WTC11 (cell line): ENCODE measurements around the gene HBA2. TPM values are rescaled to one million over a fixed set of nuclear protein-coding genes. Genes with fewer than 3 reads are reported as not detected.
A peak's percentile ranks its signal among the peaks of the same experiment; 100 is the strongest.

ENCODE experiments used
- ATAC-seq: fragments of 200-7000 bp; cut with Tn5 transposase; 2 replicates; pipeline ENCODE4 v1.10.0; 2021; ENCODE audit warnings: mild to moderate bottlenecking, moderate library complexity
- CTCF ChIA-PET: fragments of 300-600 bp; sonication (Branson Sonifier 250); formaldehyde crosslinking; loops from one replicate; lab custom pipeline; 2021; ENCODE audit warnings: antibody characterized with exemption; lab: Charles Lee
- POLR2A ChIA-PET: fragments of 350-600 bp; sonication (Branson Sonifier 250); formaldehyde crosslinking; loops from one replicate; lab custom pipeline; 2021; ENCODE audit warnings: antibody characterized with exemption; lab: Charles Lee
- DNase-seq: peaks from one replicate; pipeline ENCODE4 v3.0.0; 2021; ENCODE audit warnings: low spot score
- H3K27ac Mint-ChIP-seq: 2 replicates; pipeline ENCODE4 v1.8.0; 2021; ENCODE audit warnings: mixed read lengths
- H3K27me3 Mint-ChIP-seq: 2 replicates; pipeline ENCODE4 v1.8.0; 2021; ENCODE audit warnings: low read depth, mild to moderate bottlenecking, moderate library complexity, mixed read lengths
- H3K36me3 Mint-ChIP-seq: 2 replicates; pipeline ENCODE4 v1.8.0; 2021; ENCODE audit warnings: mixed read lengths
- H3K4me1 Mint-ChIP-seq: 2 replicates; pipeline ENCODE4 v1.8.0; 2022; ENCODE audit warnings: mixed read lengths
- H3K4me3 Mint-ChIP-seq: 2 replicates; pipeline ENCODE4 v1.8.0; 2021; ENCODE audit warnings: mild to moderate bottlenecking, moderate library complexity, mixed read lengths
- H3K9me3 Mint-ChIP-seq: 2 replicates; pipeline ENCODE4 v1.8.0; 2021; ENCODE audit warnings: mixed read lengths
- ATF1 ChIP-seq: sonication (generic); formaldehyde crosslinking; IDR thresholded peaks from 2 replicates; pipeline ENCODE4 v1.8.1; 2023; ENCODE audit warnings: mild to moderate bottlenecking, moderate library complexity, missing genetic modification reagents
- CREB1 ChIP-seq: sonication (generic); formaldehyde crosslinking; IDR thresholded peaks from 2 replicates; pipeline ENCODE4 v1.8.0; 2023; ENCODE audit warnings: mild to moderate bottlenecking, missing genetic modification reagents
- E2F5 ChIP-seq: sonication (generic); formaldehyde crosslinking; IDR thresholded peaks from 2 replicates; pipeline ENCODE4 v1.8.1; 2022; ENCODE audit warnings: mild to moderate bottlenecking, moderate library complexity, missing genetic modification reagents
- FOXJ3 ChIP-seq: sonication (generic); formaldehyde crosslinking; IDR thresholded peaks from 2 replicates; pipeline ENCODE4 v1.9.0; 2021; ENCODE audit warnings: missing genetic modification reagents, mild to moderate bottlenecking, borderline replicate concordance
- FOXP4 ChIP-seq: sonication (generic); formaldehyde crosslinking; IDR thresholded peaks from 2 replicates; pipeline ENCODE4 v1.8.0; 2022; ENCODE audit warnings: mild to moderate bottlenecking, missing genetic modification reagents
- IRF1 ChIP-seq: sonication (generic); formaldehyde crosslinking; IDR thresholded peaks from 2 replicates; pipeline ENCODE4 v1.8.0; 2023; ENCODE audit warnings: missing genetic modification reagents
- NFYB ChIP-seq: sonication (generic); formaldehyde crosslinking; conservative IDR thresholded peaks from 2 replicates; pipeline ENCODE4 v1.8.0; 2022; ENCODE audit warnings: low read depth, missing genetic modification reagents
- NR3C1 ChIP-seq: sonication (generic); formaldehyde crosslinking; conservative IDR thresholded peaks from 2 replicates; pipeline ENCODE4 v1.8.1; 2023; ENCODE audit warnings: low read depth, mild to moderate bottlenecking, missing genetic modification reagents
- PRDM15 ChIP-seq: sonication (generic); formaldehyde crosslinking; IDR thresholded peaks from 2 replicates; pipeline ENCODE4 v1.8.0; 2022; ENCODE audit warnings: missing genetic modification reagents
- RELA ChIP-seq: sonication (generic); formaldehyde crosslinking; IDR thresholded peaks from 2 replicates; pipeline ENCODE4 v1.8.1; 2022; ENCODE audit warnings: missing genetic modification reagents, mild to moderate bottlenecking, borderline replicate concordance
- RORB ChIP-seq: fragments of 250-450 bp; sonication (Bioruptor Pico); IDR thresholded peaks from 2 replicates; pipeline ENCODE4 v1.9.0; 2021; ENCODE audit warnings: mild to moderate bottlenecking
- SOX15 ChIP-seq: fragments of 250-450 bp; sonication (Bioruptor Pico); IDR thresholded peaks from 2 replicates; pipeline ENCODE4 v1.9.0; 2021; ENCODE audit warnings: mild to moderate bottlenecking
- TP53 ChIP-seq: sonication (generic); formaldehyde crosslinking; IDR thresholded peaks from 2 replicates; pipeline ENCODE4 v1.8.1; 2023; ENCODE audit warnings: mild to moderate bottlenecking, missing genetic modification reagents
- USF1 ChIP-seq: sonication (generic); formaldehyde crosslinking; IDR thresholded peaks from 2 replicates; pipeline ENCODE4 v1.8.0; 2022; ENCODE audit warnings: mild to moderate bottlenecking, missing genetic modification reagents
- USF2 ChIP-seq: sonication (generic); formaldehyde crosslinking; IDR thresholded peaks from 2 replicates; pipeline ENCODE4 v1.8.1; 2023; ENCODE audit warnings: mild to moderate bottlenecking, missing genetic modification reagents, moderate library complexity
- ZBTB21 ChIP-seq: sonication (generic); formaldehyde crosslinking; IDR thresholded peaks from 2 replicates; pipeline ENCODE4 v1.8.1; 2023; ENCODE audit warnings: mild to moderate bottlenecking, missing genetic modification reagents, borderline replicate concordance
- ZNF232 ChIP-seq: sonication (generic); formaldehyde crosslinking; IDR thresholded peaks from 2 replicates; pipeline ENCODE4 v1.8.0; 2022; ENCODE audit warnings: mild to moderate bottlenecking, missing genetic modification reagents
- ZNF396 ChIP-seq: fragments of 250-450 bp; sonication (Bioruptor Pico); IDR thresholded peaks from 2 replicates; pipeline ENCODE4 v1.8.0; 2021; ENCODE audit warnings: mild to moderate bottlenecking, moderate library complexity, borderline replicate concordance
- ZNF423 ChIP-seq: fragments of 250-450 bp; sonication (Bioruptor Pico); IDR thresholded peaks from 2 replicates; pipeline ENCODE4 v2.1.2; 2022; ENCODE audit warnings: mild to moderate bottlenecking, moderate library complexity
- ZNF532 ChIP-seq: fragments of 250-450 bp; sonication (Bioruptor Pico); IDR thresholded peaks from 2 replicates; pipeline ENCODE4 v1.9.0; 2021; ENCODE audit warnings: mild to moderate bottlenecking, borderline replicate concordance
- total RNA-seq: library from RNA; stranded (reverse); gene quantifications from 3 replicates; pipeline ENCODE4 v1.2.3, GENCODE V29; 2021

Gene HBA2
- total RNA-seq, 1 experiment from 2014 or later: 2.4 TPM

GRCh38 chr16:188674-189073, 16.0 kb downstream of the HBA2 start:
- peaks cover 56% of the 10 kb centered on the region for H3K36me3 Mint-ChIP-seq
- H3K4me1 Mint-ChIP-seq: no peaks in the 10 kb centered on the region
- no peaks in the 10 kb centered on the region for H3K27me3 Mint-ChIP-seq
- no peak overlapping the region for H3K4me3 Mint-ChIP-seq
- CTCF ChIA-PET: interaction anchor here (0.6 to 1.3 kb wide), 3 partner anchors 8 to 92 kb away, joined by 3 read pairs; partner anchors contain the start of gene HBQ1
- no peak for TF ChIP-seq NFYB (CRISPR knock-in tag)
- no peak for TF ChIP-seq ATF1
- no peak for TF ChIP-seq ZNF532 (CRISPR knock-in tag)
- no peak for TF ChIP-seq FOXJ3 (CRISPR knock-in tag)
- TF ChIP-seq ZNF232: no peak
- no peak for TF ChIP-seq ZBTB21 (CRISPR knock-in tag)
- TF ChIP-seq, all 79 proteins: peak for 0
- peak; percentile 50 for ATAC-seq
- Mint-ChIP-seq H3K9me3 (no peaks in the 10 kb centered on the region), H3K27ac (0 out of 2 replicates have a peak overlapping the region, but pooled peaks have one; percentile 53)
- DNase-seq: no peak
- POLR2A ChIA-PET: no interaction called here

GRCh38 chr16:189604-190186, 17.0 kb downstream of the HBA2 start:
- no peak for ATAC-seq
- CTCF ChIA-PET: interaction anchor here (0.6 to 0.8 kb wide), 2 partner anchors 11 to 83 kb away, joined by 3 to 4 read pairs; no protein-coding TSS in a partner anchor
- no peak for TF ChIP-seq CREB1
- no peak for TF ChIP-seq ZNF396 (CRISPR knock-in tag)
- TF ChIP-seq PRDM15 (CRISPR knock-in tag): no peak
- no peak for TF ChIP-seq TP53 (CRISPR knock-in tag)
- TF ChIP-seq NR3C1 (CRISPR knock-in tag): no peak
- no peak for TF ChIP-seq RORB (CRISPR knock-in tag)
- no peak for TF ChIP-seq RELA (CRISPR knock-in tag)
- no peak for TF ChIP-seq SOX15 (CRISPR knock-in tag)
- no peak for TF ChIP-seq FOXP4 (CRISPR knock-in tag)
- no peak for TF ChIP-seq ZNF423 (CRISPR knock-in tag)
- no peak for TF ChIP-seq USF2
- no peak for TF ChIP-seq IRF1 (CRISPR knock-in tag)
- no peak for TF ChIP-seq E2F5 (CRISPR knock-in tag)
- TF ChIP-seq USF1 (CRISPR knock-in tag): no peak

More at GRCh38 chr16:189604-190186, 17.0 kb downstream of the HBA2 start:
- H3K4me3 Mint-ChIP-seq: no peak overlapping the region
- no peaks in the 10 kb centered on the region for H3K9me3 Mint-ChIP-seq
- peaks cover 64% of the 10 kb centered on the region for H3K36me3 Mint-ChIP-seq
- no peak for DNase-seq
- no peaks in the 10 kb centered on the region for H3K27me3 Mint-ChIP-seq
- POLR2A ChIA-PET: no interaction called here
- no peaks in the 10 kb centered on the region for H3K4me1 Mint-ChIP-seq
- H3K27ac Mint-ChIP-seq: 0 out of 2 replicates have a peak overlapping the region, but pooled peaks have one; percentile 7
